Heart left ventricle (tissue), 13 donors: ENCODE data around the gene GIT2.

Experiments
- CTCF ChIP-seq, 12 donors: fragments of 200-600 bp; sonication (generic) in 4 of 12; IDR thresholded peaks; one replicate each; pipeline versions ENCODE4 v1.5.0 to v1.8.0; 2018 to 2022; ENCODE audit warnings: antibody characterized with exemption in 12 of 12, mild to moderate bottlenecking in 5 of 12
- POLR2A ChIP-seq, 2 donors: fragments of 450-650 bp; IDR thresholded peaks; one replicate each; pipeline ENCODE4 v1.6.1; 2017; ENCODE audit warnings: antibody characterized with exemption in 2 of 2, mild to moderate bottlenecking in 2 of 2, moderate library complexity in 2 of 2
- donor health status: ischemic (EF 13 %, LVEDD 7.1; RV severe dilation, severe dysfunction).
- donor health status: DM: no; HTN: yes; CAD: no.
- donor health status: DM: no; HTN: no; CAD: no.
- donor health status: ischemic (EF 25% LVEDD 6.9; RV normal size, moderate dysfunction).
- donor health status: ischemic (EF 25% LVEDD 5.7; RV mildly dilated, moderate dysfunction).
- donor health status: ischemic (EF 35%, LVEDD 5.7; RV mildly dilated, moderate dysfunction).
- donor health status: nonischemic (EF 11% LVEDD 7.7; RV severe dilation, severe dysfunction).
- donor health status: DM: yes; HTN: yes; CAD: no.
- donor health status: PGD.
- donor health status: ischemic (EF 29% LVEDD 5.4; RV normal size, mild dysfunction).
- donor health status: nonischemic (EF 23%, LVEDD 6.1; RV moderate dilation, normal function).

GRCh38 chr12:109996483-109996853 is 300 bp upstream of the GIT2 start:
- no peak for TF ChIP-seq CTCF (IDR thresholded peaks at IDR 0.05)
- TF ChIP-seq POLR2A (IDR thresholded peaks at IDR 0.05): no peak
